IPS-15b (cell line): ENCODE measurements around the gene FRMD7.

Experiments used
- H3K27me3 ChIP-seq: one replicate; pipeline ENCODE4 v1.6.1; 2013; ENCODE audit warnings: low read length; ENCODE audit not compliant: control insufficient read depth, insufficient read depth
- H3K36me3 ChIP-seq: one replicate; pipeline ENCODE4 v1.6.1; 2013; ENCODE audit warnings: low read length; ENCODE audit not compliant: control insufficient read depth, insufficient read depth
- H3K4me1 ChIP-seq: one replicate; pipeline ENCODE4 v1.6.1; 2013; ENCODE audit warnings: mild to moderate bottlenecking, low read length; ENCODE audit not compliant: control insufficient read depth, insufficient read depth
- H3K4me3 ChIP-seq: one replicate; pipeline ENCODE4 v1.5.1; 2013; ENCODE audit warnings: low read depth, low read length
- H3K9ac ChIP-seq: one replicate; pipeline ENCODE4 v1.6.1; 2013; ENCODE audit warnings: low read depth, mild to moderate bottlenecking, low read length
- H3K9me3 ChIP-seq: one replicate; pipeline ENCODE4 v1.6.1; 2013; ENCODE audit warnings: mild to moderate bottlenecking, low read length; ENCODE audit not compliant: control insufficient read depth, insufficient read depth

The FRMD7 gene

DNA sequence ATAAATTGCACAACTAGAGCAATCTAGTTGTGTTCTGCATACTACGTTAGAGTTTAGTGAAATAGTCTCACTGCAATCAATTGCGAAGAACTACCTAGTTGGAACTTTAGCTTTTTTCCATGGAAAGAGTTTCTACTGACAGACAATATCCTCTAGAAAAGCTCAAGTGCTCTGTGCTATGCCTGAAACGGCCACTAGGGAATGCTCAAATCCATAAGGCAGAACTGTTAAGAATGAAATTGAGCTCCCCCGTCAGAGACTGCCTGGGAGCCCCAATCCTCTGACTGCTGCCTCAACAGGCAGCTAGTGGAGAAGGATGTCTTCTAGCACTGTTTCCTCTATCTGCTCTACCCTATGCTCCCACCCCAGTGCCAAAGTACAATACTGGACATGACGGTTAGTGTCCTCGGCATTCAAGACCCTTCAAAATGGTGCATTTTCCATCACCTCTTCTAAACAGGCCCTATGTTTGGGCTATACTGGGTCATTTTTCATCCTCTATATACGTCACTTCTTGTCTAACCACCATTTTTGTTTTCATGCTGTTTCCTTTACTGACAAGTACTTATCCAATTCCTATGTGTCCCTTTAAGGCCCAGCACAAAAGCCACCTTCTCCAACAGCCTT lies 35.3 kb downstream of the FRMD7 start:
- Histone ChIP-seq H3K4me3 (no peak overlapping the region), H3K36me3 (no peaks in the 10 kb centered on the region), H3K27me3 (peaks cover 3% of the 10 kb centered on the region), H3K4me1 (peaks cover 2% of the 10 kb centered on the region), H3K9me3 (no peaks in the 10 kb centered on the region), H3K9ac (no peak overlapping the region)

DNA sequence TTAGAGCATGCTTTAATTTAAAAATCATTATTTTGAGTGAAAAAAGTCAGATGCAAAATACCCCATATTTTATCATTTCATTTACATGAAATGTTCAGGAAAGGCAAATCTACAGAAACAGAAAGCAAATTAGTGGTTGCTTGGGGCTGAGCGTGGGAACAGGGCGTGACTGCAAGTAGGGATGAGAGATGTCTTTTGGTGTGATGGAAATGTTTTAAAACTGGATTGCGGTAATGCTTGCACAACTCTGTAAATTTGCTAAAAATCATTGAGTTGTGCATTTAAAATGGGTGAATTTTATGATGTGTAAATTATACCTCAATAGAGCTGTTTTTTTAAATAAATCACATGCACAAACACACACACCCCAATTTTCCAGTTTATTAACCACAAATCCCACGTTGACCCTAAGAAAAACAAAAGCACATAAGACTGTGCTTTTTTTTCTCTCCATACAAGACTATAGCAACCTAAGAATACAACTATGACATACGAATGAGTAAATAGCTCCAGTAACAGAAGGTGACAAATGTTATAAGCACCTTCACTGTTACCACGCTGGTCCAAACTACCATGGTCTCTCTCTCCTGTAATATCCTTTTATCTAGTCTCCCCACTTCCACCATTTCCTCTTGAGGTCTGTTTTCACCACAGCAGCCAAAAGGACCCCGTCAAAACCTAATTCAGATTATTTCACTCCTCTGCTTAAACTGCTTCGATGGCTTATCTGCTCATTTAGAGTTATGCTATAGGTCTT lies 37.2 kb downstream of the FRMD7 start:
- Histone ChIP-seq H3K27me3 (peaks cover 3% of the 10 kb centered on the region), H3K9me3 (no peaks in the 10 kb centered on the region), H3K4me1 (peaks cover 2% of the 10 kb centered on the region), H3K9ac (no peak overlapping the region), H3K36me3 (no peaks in the 10 kb centered on the region), H3K4me3 (no peak overlapping the region)

DNA sequence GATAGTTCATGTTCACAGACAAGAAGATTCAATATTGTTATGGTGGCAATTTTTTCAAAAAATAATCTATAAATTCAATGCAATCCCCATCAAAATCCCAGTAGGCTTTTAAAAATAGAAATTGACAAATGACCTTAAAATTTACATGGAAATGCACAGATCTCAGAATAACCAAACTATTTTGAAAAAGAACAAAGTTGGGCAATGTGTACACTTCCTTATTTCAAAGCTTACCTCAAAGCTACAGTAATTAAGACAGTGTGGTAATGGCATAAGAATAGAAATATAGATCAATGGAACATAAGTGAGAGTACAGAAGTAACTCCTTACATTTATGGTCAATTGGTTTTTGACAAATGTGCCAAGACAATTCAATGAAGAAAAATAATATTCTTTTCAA lies 39.0 kb downstream of the FRMD7 start:
- H3K9me3 ChIP-seq: no peaks in the 10 kb centered on the region
- H3K4me1 ChIP-seq: peaks cover 2% of the 10 kb centered on the region
- no peaks in the 10 kb centered on the region for H3K36me3 ChIP-seq
- no peak overlapping the region for H3K9ac ChIP-seq
- peaks cover 3% of the 10 kb centered on the region for H3K27me3 ChIP-seq
- no peak overlapping the region for H3K4me3 ChIP-seq

DNA sequence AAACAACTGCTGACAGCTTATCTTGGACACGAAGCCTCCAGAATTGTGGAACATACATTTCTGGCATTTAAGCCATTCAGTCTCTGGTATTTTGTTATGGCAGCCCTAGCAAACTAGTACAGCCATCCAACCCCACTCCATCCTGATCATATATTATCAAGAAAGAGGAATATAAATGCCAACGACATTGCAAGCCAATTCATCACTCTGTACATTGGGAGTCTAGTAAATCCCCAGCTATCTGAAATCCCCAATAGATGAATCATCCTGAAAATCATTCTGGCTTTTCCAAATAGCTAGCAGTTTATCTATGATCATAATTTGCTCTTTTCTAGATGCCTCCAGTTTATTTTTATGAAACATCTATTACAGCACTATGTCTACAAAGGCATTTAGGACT lies 41.1 kb downstream of the FRMD7 start:
- no peaks in the 10 kb centered on the region for H3K36me3 ChIP-seq
- H3K9ac ChIP-seq: no peak overlapping the region
- no peaks in the 10 kb centered on the region for H3K4me1 ChIP-seq
- H3K4me3 ChIP-seq: no peak overlapping the region
- H3K9me3 ChIP-seq: no peaks in the 10 kb centered on the region
- H3K27me3 ChIP-seq: no peaks in the 10 kb centered on the region

DNA sequence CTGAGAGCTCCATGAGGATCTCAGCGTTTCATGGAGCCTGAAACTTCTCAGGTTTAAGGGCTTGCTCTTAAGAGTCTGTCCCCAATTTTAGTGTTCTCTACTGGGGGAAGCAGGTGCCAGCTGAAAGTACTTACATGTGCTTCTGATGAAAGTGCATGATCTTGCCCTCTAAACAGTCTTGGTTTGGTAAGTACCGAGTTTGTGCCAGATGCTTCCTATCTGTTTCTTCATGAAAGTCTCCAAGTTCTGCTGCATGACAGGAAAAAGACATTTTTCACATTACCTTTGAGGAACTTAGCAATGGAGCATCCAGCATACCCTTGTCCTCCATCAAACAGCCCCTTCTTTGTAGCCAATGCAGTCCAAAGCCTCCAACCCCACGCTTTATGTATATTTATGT lies 42.0 kb downstream of the FRMD7 start:
- no peaks in the 10 kb centered on the region for H3K4me1 ChIP-seq
- H3K4me3 ChIP-seq: no peak overlapping the region
- H3K9me3 ChIP-seq: no peaks in the 10 kb centered on the region
- no peaks in the 10 kb centered on the region for H3K27me3 ChIP-seq
- H3K9ac ChIP-seq: no peak overlapping the region
- H3K36me3 ChIP-seq: no peaks in the 10 kb centered on the region

DNA sequence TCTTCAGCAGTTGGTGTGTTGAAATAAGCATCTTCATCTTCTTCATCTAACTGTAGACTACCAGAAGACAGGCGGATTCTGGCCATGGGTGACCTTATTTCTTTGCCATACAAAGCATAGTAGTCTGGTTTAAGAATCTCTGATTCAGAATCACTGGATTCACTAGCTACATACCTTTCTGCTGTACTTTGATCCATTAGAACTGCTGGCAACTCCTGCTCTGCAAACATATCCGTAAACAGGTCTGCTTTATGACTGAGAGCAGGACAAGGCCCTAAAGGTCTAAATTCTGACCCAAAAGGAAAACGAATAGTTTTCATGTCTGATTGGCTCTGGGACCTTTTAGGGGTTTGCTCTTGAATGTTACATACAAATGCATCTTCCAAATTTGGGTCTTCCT lies 49.9 kb downstream of the FRMD7 start:
- Histone ChIP-seq H3K4me1 (no peaks in the 10 kb centered on the region), H3K27me3 (no peaks in the 10 kb centered on the region), H3K9ac (no peak overlapping the region), H3K36me3 (no peaks in the 10 kb centered on the region), H3K9me3 (no peaks in the 10 kb centered on the region), H3K4me3 (no peak overlapping the region)

DNA sequence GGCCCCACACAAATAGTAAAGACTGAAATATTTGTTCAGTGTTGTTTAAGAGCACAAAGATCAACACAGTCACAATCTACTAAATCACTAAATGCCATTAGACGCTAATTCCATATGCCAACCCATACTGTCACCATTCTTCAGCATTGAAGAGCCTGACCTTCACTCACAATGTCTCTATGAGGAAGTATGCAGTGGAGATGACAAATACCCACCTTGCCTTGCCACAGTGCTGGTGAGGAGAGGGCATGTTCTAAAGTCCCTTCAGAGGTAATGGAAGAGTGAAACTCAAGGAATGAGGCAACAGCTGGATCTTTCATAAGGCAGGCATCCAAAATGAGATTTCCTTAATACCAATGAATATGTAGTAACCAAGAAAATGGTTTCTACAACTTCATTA lies 50.4 kb downstream of the FRMD7 start:
- no peak overlapping the region for H3K9ac ChIP-seq
- H3K27me3 ChIP-seq: no peaks in the 10 kb centered on the region
- no peaks in the 10 kb centered on the region for H3K4me1 ChIP-seq
- no peaks in the 10 kb centered on the region for H3K36me3 ChIP-seq
- H3K9me3 ChIP-seq: no peaks in the 10 kb centered on the region
- H3K4me3 ChIP-seq: no peak overlapping the region

DNA sequence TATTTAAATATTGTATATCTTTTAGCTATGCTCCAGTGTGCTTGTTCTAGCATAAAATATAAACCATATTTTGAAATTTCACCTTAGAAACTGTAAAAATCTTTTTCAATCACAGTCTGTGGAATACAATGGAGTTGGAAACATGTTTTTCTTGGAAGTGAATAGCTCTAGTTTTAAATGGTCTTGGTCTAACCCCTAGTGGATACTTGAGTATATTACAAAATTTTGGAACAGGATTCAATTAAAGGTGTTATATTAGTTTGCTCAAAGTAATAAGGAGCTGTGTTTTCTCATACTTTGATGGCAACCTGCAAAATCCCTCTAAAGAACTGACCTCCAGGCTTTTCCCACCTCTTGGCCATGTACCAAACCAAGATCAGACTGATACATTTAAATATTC lies 56.6 kb downstream of the FRMD7 start:
- no peaks in the 10 kb centered on the region for H3K4me1 ChIP-seq
- no peaks in the 10 kb centered on the region for H3K9me3 ChIP-seq
- no peaks in the 10 kb centered on the region for H3K27me3 ChIP-seq
- H3K4me3 ChIP-seq: no peak overlapping the region
- peaks cover 6% of the 10 kb centered on the region for H3K36me3 ChIP-seq
- no peak overlapping the region for H3K9ac ChIP-seq

DNA sequence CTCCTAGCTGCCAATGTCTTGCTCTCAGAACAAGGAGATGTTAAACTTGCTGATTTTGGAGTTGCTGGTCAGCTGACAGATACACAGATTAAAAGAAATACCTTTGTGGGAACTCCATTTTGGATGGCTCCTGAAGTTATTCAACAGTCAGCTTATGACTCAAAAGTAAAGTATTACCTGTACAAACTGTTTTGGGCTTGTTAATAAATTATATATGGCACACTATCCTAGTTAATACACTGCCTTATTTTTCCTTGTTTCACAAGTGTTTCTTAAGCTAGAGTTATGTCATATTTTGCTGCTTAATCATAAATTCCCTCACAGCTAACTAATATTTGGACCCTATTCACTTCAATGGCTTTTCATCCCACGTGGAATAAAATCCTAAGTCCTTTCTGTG lies 59.4 kb downstream of the FRMD7 start:
- no peaks in the 10 kb centered on the region for H3K27me3 ChIP-seq
- H3K36me3 ChIP-seq: peaks cover 6% of the 10 kb centered on the region
- no peaks in the 10 kb centered on the region for H3K9me3 ChIP-seq
- no peaks in the 10 kb centered on the region for H3K4me1 ChIP-seq
- H3K9ac ChIP-seq: no peak overlapping the region
- H3K4me3 ChIP-seq: no peak overlapping the region

DNA sequence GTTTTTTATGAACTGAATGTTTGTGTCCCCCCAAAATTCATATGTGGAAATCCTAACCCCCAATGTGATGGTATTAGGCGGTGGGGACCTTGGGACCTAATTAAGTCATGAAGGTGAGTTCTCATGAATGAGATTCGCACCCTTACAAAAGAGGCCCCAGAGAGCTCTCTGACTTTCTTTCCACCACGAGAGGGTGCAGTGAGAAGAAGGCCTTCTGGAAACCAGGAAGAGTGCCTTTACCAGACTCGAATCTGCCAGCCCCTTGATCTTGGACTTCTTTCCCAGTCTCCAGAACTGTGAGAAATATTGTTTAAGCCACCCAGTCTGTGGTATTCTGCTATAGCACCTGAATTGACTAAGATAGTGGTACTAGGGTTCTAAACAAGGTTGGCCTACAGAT lies 64.0 kb downstream of the FRMD7 start:
- Histone ChIP-seq H3K4me3 (no peak overlapping the region), H3K36me3 (peaks cover 6% of the 10 kb centered on the region), H3K4me1 (no peaks in the 10 kb centered on the region)

DNA sequence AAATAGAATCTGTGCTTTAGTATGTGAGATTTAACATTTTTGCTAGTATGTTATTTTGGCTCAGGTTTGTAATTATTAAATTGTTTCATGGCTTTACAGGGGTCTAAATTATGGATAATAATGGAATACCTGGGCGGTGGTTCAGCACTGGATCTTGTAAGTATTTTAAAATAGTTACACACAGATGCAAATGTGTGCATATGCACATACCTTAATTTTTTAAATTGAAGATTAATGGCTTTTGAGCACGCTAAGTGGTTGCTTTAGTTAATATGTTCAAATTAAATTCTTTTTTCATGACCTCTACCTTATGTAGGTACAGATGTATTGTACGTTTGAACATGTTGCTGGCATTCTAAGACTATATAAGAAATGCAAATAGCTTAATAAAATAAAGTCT lies 64.5 kb downstream of the FRMD7 start:
- H3K36me3 ChIP-seq: peaks cover 1% of the 10 kb centered on the region
- H3K9me3 ChIP-seq: no peaks in the 10 kb centered on the region
- no peak overlapping the region for H3K9ac ChIP-seq
- H3K4me3 ChIP-seq: no peak overlapping the region
- no peaks in the 10 kb centered on the region for H3K27me3 ChIP-seq
- no peaks in the 10 kb centered on the region for H3K4me1 ChIP-seq

More for the DNA sequence above, 64.0 kb downstream of the FRMD7 start:
- Histone ChIP-seq H3K9me3 (no peaks in the 10 kb centered on the region), H3K9ac (no peak overlapping the region), H3K27me3 (no peaks in the 10 kb centered on the region)

DNA sequence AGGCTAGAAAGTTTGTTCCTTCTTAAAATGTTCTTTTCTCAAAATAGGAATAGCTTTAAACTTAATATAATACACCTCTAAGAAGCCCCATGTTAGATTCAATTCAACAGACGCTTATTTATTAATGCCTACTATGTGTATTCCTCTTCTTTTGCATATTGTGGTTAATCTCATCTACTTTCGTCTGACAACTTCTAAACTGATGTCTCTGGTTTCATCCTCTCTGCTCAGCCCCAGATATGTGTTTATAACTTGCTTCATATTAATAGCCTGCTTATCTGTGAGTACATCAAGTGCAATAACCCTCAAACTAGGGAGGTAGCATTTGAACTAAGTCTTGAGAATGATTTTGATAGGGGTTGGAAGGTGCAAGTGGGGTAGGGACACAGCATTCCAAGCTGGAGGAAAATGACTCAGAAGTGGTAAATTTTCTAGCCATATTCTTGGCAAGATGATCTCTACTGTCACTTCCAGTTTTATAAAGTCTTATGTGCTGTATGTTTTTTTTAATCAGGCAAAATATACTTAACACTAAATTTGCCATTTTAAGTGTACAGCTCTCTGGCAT lies 67.8 kb downstream of the FRMD7 start:
- Histone ChIP-seq H3K4me1 (no peaks in the 10 kb centered on the region), H3K4me3 (no peak overlapping the region), H3K9ac (no peak overlapping the region), H3K36me3 (no peaks in the 10 kb centered on the region), H3K9me3 (no peaks in the 10 kb centered on the region), H3K27me3 (no peaks in the 10 kb centered on the region)
